T follicular helper cell (primary cell): ENCODE measurements around the gene LRRFIP2.
"Not testable (repeated sequence)": the region's sequence is repeated elsewhere in the genome, so short reads cannot be mapped to it uniquely, and the experiment has no call there.

ENCODE experiments used
- DNase-seq: peaks from one replicate; pipeline ENCODE4 v3.0.0-alpha.2; 2020; ENCODE audit warnings: low read depth

The LRRFIP2 gene

GRCh38 chr3:37143821-37144220, 30.6 kb downstream of the LRRFIP2 start:
- DNase-seq, result no peak

- no peak for DNase-seq
Measured at GRCh38 chr3:37141676-37142075, 32.7 kb downstream of the LRRFIP2 start.

GRCh38 chr3:37140899-37141541, 33.4 kb downstream of the LRRFIP2 start:
- DNase-seq, result no peak

GRCh38 chr3:37139567-37140052, 34.8 kb downstream of the LRRFIP2 start:
- DNase-seq, result no peak

GRCh38 chr3:37138816-37139215, 35.6 kb downstream of the LRRFIP2 start:
- no peak for DNase-seq

- no peak for DNase-seq
Measured at GRCh38 chr3:37137516-37137915, 36.9 kb downstream of the LRRFIP2 start.

- no peak for DNase-seq
Measured at GRCh38 chr3:37136067-37136466, 38.3 kb downstream of the LRRFIP2 start.

- no peak for DNase-seq
Measured at GRCh38 chr3:37135561-37135960, 38.8 kb downstream of the LRRFIP2 start.

- no peak for DNase-seq
Measured at GRCh38 chr3:37132334-37132733, 42.0 kb downstream of the LRRFIP2 start.

GRCh38 chr3:37131860-37132144, 42.6 kb downstream of the LRRFIP2 start:
- DNase-seq, result no peak

GRCh38 chr3:37130984-37131859, 43.2 kb downstream of the LRRFIP2 start:
- DNase-seq, result no peak

- DNase-seq, result no peak
Measured at GRCh38 chr3:37130448-37130847, 43.9 kb downstream of the LRRFIP2 start.

- DNase-seq, result no peak
Measured at GRCh38 chr3:37129871-37130270, 44.5 kb downstream of the LRRFIP2 start.

GRCh38 chr3:37127340-37127739, 47.0 kb downstream of the LRRFIP2 start:
- DNase-seq, result no peak

GRCh38 chr3:37126856-37127255, 47.5 kb downstream of the LRRFIP2 start:
- DNase-seq, result no peak

GRCh38 chr3:37125195-37126073, 48.9 kb downstream of the LRRFIP2 start:
- no peak for DNase-seq

GRCh38 chr3:37124435-37124834, 49.9 kb downstream of the LRRFIP2 start:
- DNase-seq, result no peak

GRCh38 chr3:37123292-37123691, 51.1 kb downstream of the LRRFIP2 start:
- DNase-seq, result no peak

- not testable (repeated sequence) for DNase-seq
Measured at GRCh38 chr3:37122069-37122468, 52.3 kb downstream of the LRRFIP2 start.

GRCh38 chr3:37118163-37118562, 56.2 kb downstream of the LRRFIP2 start:
- DNase-seq, result no peak

- DNase-seq, result no peak
Measured at GRCh38 chr3:37117548-37117947, 56.8 kb downstream of the LRRFIP2 start.

GRCh38 chr3:37116998-37117397, 57.4 kb downstream of the LRRFIP2 start:
- DNase-seq, result no peak
